ENCODE data around the gene SHISA8. TPM values are rescaled to one million over a fixed set of nuclear protein-coding genes. Genes with fewer than 3 reads are reported as not detected.

Gene SHISA8
- polyA plus RNA-seq, 3 donors = not detected

GRCh38 chr22:41923595-41924276 lies 8.9 kb upstream of the SHISA8 start:
- DNase-seq = no peak
- 93% methylated on average over 7 of the region's 14 CpGs for WGBS (ENCODE audit: insufficient coverage)
- Mint-ChIP-seq H3K4me3 (no peak overlapping the region), H3K4me1 (peaks cover 33% of the 10 kb centered on the region), H3K27me3 (ENCODE audit: low read depth in 3 of 3) (peaks cover 34 to 51% (median 38%) of the 10 kb centered on the region in 3 donors), H3K27ac (peak overlapping the region in 1 of 7 donors; percentile 41), H3K9me3 (peaks cover 0 to 14% (median 7%) of the 10 kb centered on the region in 7 donors), H3K36me3 (peaks cover 0 to 3% of the 10 kb centered on the region in 2 donors)
- H3K27me3 ChIP-seq (ENCODE audit: control insufficient read depth in 2 of 2, insufficient read depth in 2 of 2, low read length in 2 of 2) = peaks cover 8 to 30% of the 10 kb centered on the region in 2 donors
- no peak overlapping the region for H2AFZ ChIP-seq (ENCODE audit: insufficient read depth, low read depth, low read length, poor library complexity, severe bottlenecking)
- no peak overlapping the region for H3K27ac ChIP-seq (ENCODE audit: low read depth in 1 of 2, low read length in 2 of 2)
- no peak overlapping the region for H3K4me3 ChIP-seq (replicated peaks in 1 of 3; ENCODE audit: low read depth in 2 of 3, low read length in 3 of 3)
- no peaks in the 10 kb centered on the region for H4K20me1 ChIP-seq (ENCODE audit: insufficient read depth, low read length)
- no peaks in the 10 kb centered on the region for H3K79me2 ChIP-seq (ENCODE audit: insufficient read depth, low read length)
- intact Hi-C loops (cut with micrococcal nuclease) = no loop called here
- no peak overlapping the region for H3K9ac ChIP-seq (ENCODE audit: insufficient read depth, low read length, poor library complexity, severe bottlenecking)
- no peak for TF ChIP-seq CTCF (IDR thresholded peaks at IDR 0.05)
- peaks cover 29 to 44% of the 10 kb centered on the region in 2 donors for H3K4me1 ChIP-seq (ENCODE audit: control insufficient read depth in 1 of 2, insufficient read depth in 2 of 2, low read length in 2 of 2)
- no peaks in the 10 kb centered on the region for H3K9me3 ChIP-seq (replicated peaks in 1 of 2; ENCODE audit: control insufficient read depth in 1 of 2, insufficient read depth in 1 of 2, low read length in 2 of 2)
- H3K36me3 ChIP-seq (replicated peaks in 1 of 2; ENCODE audit: control insufficient read depth in 1 of 2, insufficient read depth in 2 of 2, low read length in 2 of 2) = no peaks in the 10 kb centered on the region
- H3K4me2 ChIP-seq (replicated peaks; ENCODE audit: extremely low read depth, low read length, poor library complexity, severe bottlenecking) = no peak overlapping the region

GRCh38 chr22:41922940-41923594 lies 8.2 kb upstream of the SHISA8 start:
- Histone ChIP-seq H3K4me3 (replicated peaks in 1 of 3; ENCODE audit: low read depth in 2 of 3, low read length in 3 of 3) (no peak overlapping the region), H3K27me3 (ENCODE audit: control insufficient read depth in 2 of 2, insufficient read depth in 2 of 2, low read length in 2 of 2) (peaks cover 8 to 28% of the 10 kb centered on the region in 2 donors), H3K4me2 (replicated peaks; ENCODE audit: extremely low read depth, low read length, poor library complexity, severe bottlenecking) (no peak overlapping the region), H3K36me3 (replicated peaks in 1 of 2; ENCODE audit: control insufficient read depth in 1 of 2, insufficient read depth in 2 of 2, low read length in 2 of 2) (no peaks in the 10 kb centered on the region), H2AFZ (ENCODE audit: insufficient read depth, low read depth, low read length, poor library complexity, severe bottlenecking) (no peak overlapping the region), H3K9ac (ENCODE audit: insufficient read depth, low read length, poor library complexity, severe bottlenecking) (no peak overlapping the region), H3K79me2 (ENCODE audit: insufficient read depth, low read length) (no peaks in the 10 kb centered on the region), H3K9me3 (replicated peaks in 1 of 2; ENCODE audit: control insufficient read depth in 1 of 2, insufficient read depth in 1 of 2, low read length in 2 of 2) (no peaks in the 10 kb centered on the region), H3K27ac (ENCODE audit: low read depth in 1 of 2, low read length in 2 of 2) (no peak overlapping the region), H3K4me1 (ENCODE audit: control insufficient read depth in 1 of 2, insufficient read depth in 2 of 2, low read length in 2 of 2) (peaks cover 35 to 50% of the 10 kb centered on the region in 2 donors), H4K20me1 (ENCODE audit: insufficient read depth, low read length) (no peaks in the 10 kb centered on the region)
- 93% methylated on average over 4 of the region's 4 CpGs for WGBS (ENCODE audit: insufficient coverage)
- Mint-ChIP-seq H3K27me3 (ENCODE audit: low read depth in 3 of 3) (peaks cover 31 to 44% (median 36%) of the 10 kb centered on the region in 3 donors), H3K9me3 (peaks cover 0 to 14% (median 7%) of the 10 kb centered on the region in 7 donors), H3K4me3 (no peak overlapping the region), H3K4me1 (peaks cover 39% of the 10 kb centered on the region), H3K27ac (no peak overlapping the region), H3K36me3 (peaks cover 0 to 4% of the 10 kb centered on the region in 2 donors)
- DNase-seq = no peak
- intact Hi-C loops (cut with micrococcal nuclease) = no loop called here
- no peak for TF ChIP-seq CTCF (IDR thresholded peaks at IDR 0.05)

Measured in CD14-positive monocyte (primary cell).